AG09309 (cell line): ENCODE measurements around the gene ATP9B.

Experiments
- DNase-seq: peaks from one replicate; pipeline ENCODE4 v3.0.0-alpha.2; 2010; ENCODE audit warnings: low read depth
- H3K4me3 ChIP-seq: 2 replicates; pipeline ENCODE4 v1.5.1; 2011; ENCODE audit warnings: mild to moderate bottlenecking, low read depth, low read length, moderate library complexity; ENCODE audit not compliant: control insufficient read depth
- CTCF ChIP-seq: IDR thresholded peaks from 2 replicates; pipeline ENCODE4 v1.5.1; 2011; ENCODE audit warnings: mild to moderate bottlenecking, low read depth, low read length, inconsistent platforms; ENCODE audit not compliant: insufficient read depth, control insufficient read depth; ENCODE audit errors: missing control alignments

ATP9B gene

DNA sequence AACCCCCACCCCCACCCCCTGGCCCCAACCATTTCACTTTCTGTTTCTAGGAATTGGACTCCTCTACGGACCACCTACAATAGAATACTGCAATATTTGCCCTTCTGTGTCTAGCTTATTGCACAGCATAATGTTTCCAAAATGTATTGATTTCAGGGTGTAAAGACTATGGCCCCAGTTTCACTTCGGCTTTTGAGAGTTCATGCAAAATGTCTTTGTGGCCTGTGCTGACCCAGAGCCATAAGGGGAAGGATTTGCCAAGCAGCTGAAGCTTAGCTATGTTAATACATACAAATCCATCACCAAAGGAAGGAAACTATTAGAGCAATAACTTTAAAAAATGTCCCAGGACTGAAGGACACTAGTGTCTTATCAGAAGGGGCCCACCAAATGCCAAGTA lies 11.2 kb upstream of the ATP9B start:
- no peak for TF ChIP-seq CTCF
- DNase-seq = no peak

GRCh38 chr18:79062806-79063205 lies 6.4 kb upstream of the ATP9B start:
- no peak for DNase-seq
- no peak for TF ChIP-seq CTCF
- H3K4me3 ChIP-seq = no peak overlapping the region

More for the DNA sequence above, 11.2 kb upstream of the ATP9B start:
- no peak overlapping the region for H3K4me3 ChIP-seq

DNA sequence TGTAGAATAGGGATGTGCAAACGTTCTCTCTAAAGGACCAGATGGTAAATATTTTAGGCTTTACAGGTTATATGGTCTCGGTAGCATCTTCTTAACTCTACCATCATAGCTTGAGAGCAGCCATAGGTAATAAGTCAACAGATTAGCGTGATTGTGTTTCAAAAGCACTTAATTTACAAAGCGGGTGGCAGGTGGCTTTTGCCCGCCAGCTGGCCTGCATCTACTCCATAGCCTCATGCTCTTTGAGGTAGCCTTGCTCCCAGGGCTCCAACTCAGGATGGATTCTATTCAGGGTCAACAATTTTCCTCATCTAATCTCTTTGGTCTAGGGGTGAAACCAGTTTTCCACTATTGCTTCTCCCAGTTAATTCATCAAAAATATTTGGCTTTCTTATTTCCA lies 5.0 kb upstream of the ATP9B start:
- no peak for TF ChIP-seq CTCF
- no peak overlapping the region for H3K4me3 ChIP-seq
- no peak for DNase-seq

- H3K4me3 ChIP-seq = no peak overlapping the region
- no peak for TF ChIP-seq CTCF
- no peak for DNase-seq
These were observed 3.4 kb upstream of the ATP9B start for GRCh38 chr18:79065802-79066201.

- no peak for DNase-seq
- H3K4me3 ChIP-seq = no peak overlapping the region
- TF ChIP-seq CTCF = no peak
These were observed 1.6 kb upstream of the ATP9B start for GRCh38 chr18:79067611-79068010.

- H3K4me3 ChIP-seq = peak overlapping the region; percentile 58
- DNase-seq = no peak
- no peak for TF ChIP-seq CTCF
These were observed 755 bp upstream of the ATP9B start for GRCh38 chr18:79068341-79068936.
